A673 (cell line): Measurements from ENCODE around the gene HMX2. TPM values are rescaled to one million over a fixed set of nuclear protein-coding genes. Genes with fewer than 3 reads are reported as not detected.

Experiments
- BruUV-seq: library from RNA; stranded (reverse); fragments of 400-500 nt; replicated peaks from 2 replicates; lab custom pipeline; 2021; lab: Mats Ljungman, UMichigan
- CTCF ChIA-PET: fragments of 300-600 bp; sonication (Branson Sonifier 250); formaldehyde crosslinking; loops from one replicate; lab custom pipeline; 2022; ENCODE audit warnings: antibody characterized with exemption; lab: Charles Lee
- POLR2A ChIA-PET: fragments of 300-600 bp; sonication (Branson Sonifier 250); formaldehyde crosslinking; loops from one replicate; lab custom pipeline; 2022; ENCODE audit warnings: antibody characterized with exemption; ENCODE audit not compliant: low non-redundant PET; lab: Charles Lee
- DNase-seq: peaks from one replicate; pipeline ENCODE4 v3.0.0-alpha.2; 2015; ENCODE audit warnings: low spot score
- H3K27ac ChIP-seq: fragments of 200-600 bp; sonication (generic); 2 replicates; pipeline ENCODE4 v1.5.1; 2016; ENCODE audit warnings: mixed run types, low read depth, mild to moderate bottlenecking, mixed read lengths, antibody characterized with exemption, low read length; ENCODE audit not compliant: poor library complexity, severe bottlenecking
- H3K27me3 ChIP-seq: fragments of 200-600 bp; sonication (generic); replicated peaks from 2 replicates; pipeline ENCODE4 v1.6.1; 2017; ENCODE audit warnings: mixed run types, low read depth, mild to moderate bottlenecking, mixed read lengths, antibody characterized with exemption, low read length; ENCODE audit not compliant: insufficient read depth, poor library complexity
- H3K36me3 ChIP-seq: fragments of 200-600 bp; sonication (generic); 2 replicates; pipeline ENCODE4 v1.6.1; 2016; ENCODE audit warnings: mixed run types, mild to moderate bottlenecking, mixed read lengths, antibody characterized with exemption, low read length; ENCODE audit not compliant: insufficient read depth, poor library complexity, severe bottlenecking
- H3K4me1 ChIP-seq: fragments of 200-600 bp; sonication (generic); 2 replicates; pipeline ENCODE4 v1.6.1; 2017; ENCODE audit warnings: mixed run types, mild to moderate bottlenecking, mixed read lengths, antibody characterized with exemption, low read length; ENCODE audit not compliant: insufficient read depth, poor library complexity, severe bottlenecking
- H3K4me3 ChIP-seq: fragments of 200-600 bp; sonication (generic); 2 replicates; pipeline ENCODE4 v1.5.1; 2016; ENCODE audit warnings: low read depth, mixed run types, mild to moderate bottlenecking, mixed read lengths, low read length; ENCODE audit not compliant: poor library complexity, severe bottlenecking
- H3K9me3 ChIP-seq: fragments of 200-600 bp; sonication (generic); 2 replicates; pipeline ENCODE4 v1.6.1; 2016; ENCODE audit warnings: mixed run types, low read depth, mild to moderate bottlenecking, mixed read lengths, antibody characterized with exemption, low read length; ENCODE audit not compliant: poor library complexity, severe bottlenecking
- EZH2 ChIP-seq: fragments of 200-600 bp; sonication (generic); IDR thresholded peaks from 2 replicates; pipeline ENCODE4 v1.6.1; 2017; ENCODE audit warnings: borderline replicate concordance, low read depth, mild to moderate bottlenecking, mixed read lengths, antibody characterized with exemption, low read length; ENCODE audit not compliant: poor library complexity, severe bottlenecking
- intact Hi-C: fragments of 100-400 bp; cut with micrococcal nuclease; formaldehyde crosslinking; loops from one replicate; pipeline ENCODE4 v1.10.0; 2022; ENCODE audit not compliant: unreplicated experiment
- total RNA-seq: library from RNA; stranded (reverse); gene quantifications from 2 replicates; pipeline ENCODE4 v1.2.3, GENCODE V29; 2021
- TF ChIP-seq, protein P1 (sequence below): fragments of 300-800, 200-600 bp; sonication (generic); conservative IDR thresholded peaks from 2 replicates; pipeline ENCODE4 v1.5.1; 2017; ENCODE audit warnings: low read depth, mild to moderate bottlenecking, antibody characterized with exemption, low read length, moderate library complexity, mixed read lengths

Gene HMX2
- total RNA-seq, 1 experiment from 2014 or later: not detected

DNA sequence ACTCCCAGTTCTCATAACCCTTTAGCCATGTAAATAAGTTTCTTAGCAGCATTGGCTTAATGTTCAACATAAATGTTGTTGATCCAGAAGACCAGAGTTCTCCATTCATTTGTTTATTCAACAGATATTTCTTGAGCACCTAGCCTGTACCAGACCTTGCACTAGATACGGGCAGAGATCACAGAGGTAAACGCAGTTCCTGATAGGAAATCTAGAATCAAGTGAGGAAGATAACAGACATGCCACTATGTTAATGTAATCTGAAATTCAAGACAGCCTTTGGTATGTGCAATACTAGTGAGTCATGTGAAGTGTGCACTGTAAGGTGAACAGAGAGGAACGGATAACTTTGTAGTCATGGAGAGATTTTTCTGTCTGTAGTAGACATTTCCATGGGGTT is 9.3 kb downstream of the HMX2 start:
- CTCF ChIA-PET: no interaction called here
- POLR2A ChIA-PET: no interaction called here
- H3K27ac ChIP-seq: no peak overlapping the region
- H3K27me3 ChIP-seq: no peaks in the 10 kb centered on the region
- intact Hi-C loops: no loop called here
- no peak for DNase-seq
- TF ChIP-seq, protein P1, sequence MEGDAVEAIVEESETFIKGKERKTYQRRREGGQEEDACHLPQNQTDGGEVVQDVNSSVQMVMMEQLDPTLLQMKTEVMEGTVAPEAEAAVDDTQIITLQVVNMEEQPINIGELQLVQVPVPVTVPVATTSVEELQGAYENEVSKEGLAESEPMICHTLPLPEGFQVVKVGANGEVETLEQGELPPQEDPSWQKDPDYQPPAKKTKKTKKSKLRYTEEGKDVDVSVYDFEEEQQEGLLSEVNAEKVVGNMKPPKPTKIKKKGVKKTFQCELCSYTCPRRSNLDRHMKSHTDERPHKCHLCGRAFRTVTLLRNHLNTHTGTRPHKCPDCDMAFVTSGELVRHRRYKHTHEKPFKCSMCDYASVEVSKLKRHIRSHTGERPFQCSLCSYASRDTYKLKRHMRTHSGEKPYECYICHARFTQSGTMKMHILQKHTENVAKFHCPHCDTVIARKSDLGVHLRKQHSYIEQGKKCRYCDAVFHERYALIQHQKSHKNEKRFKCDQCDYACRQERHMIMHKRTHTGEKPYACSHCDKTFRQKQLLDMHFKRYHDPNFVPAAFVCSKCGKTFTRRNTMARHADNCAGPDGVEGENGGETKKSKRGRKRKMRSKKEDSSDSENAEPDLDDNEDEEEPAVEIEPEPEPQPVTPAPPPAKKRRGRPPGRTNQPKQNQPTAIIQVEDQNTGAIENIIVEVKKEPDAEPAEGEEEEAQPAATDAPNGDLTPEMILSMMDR: no peak
- no peak for TF ChIP-seq EZH2
- H3K9me3 ChIP-seq: no peaks in the 10 kb centered on the region
- peaks cover 70% of the 10 kb centered on the region for H3K36me3 ChIP-seq
- no TSS peak for BruUV-seq
- H3K4me1 ChIP-seq: peaks cover 15% of the 10 kb centered on the region
- H3K4me3 ChIP-seq: no peak overlapping the region

DNA sequence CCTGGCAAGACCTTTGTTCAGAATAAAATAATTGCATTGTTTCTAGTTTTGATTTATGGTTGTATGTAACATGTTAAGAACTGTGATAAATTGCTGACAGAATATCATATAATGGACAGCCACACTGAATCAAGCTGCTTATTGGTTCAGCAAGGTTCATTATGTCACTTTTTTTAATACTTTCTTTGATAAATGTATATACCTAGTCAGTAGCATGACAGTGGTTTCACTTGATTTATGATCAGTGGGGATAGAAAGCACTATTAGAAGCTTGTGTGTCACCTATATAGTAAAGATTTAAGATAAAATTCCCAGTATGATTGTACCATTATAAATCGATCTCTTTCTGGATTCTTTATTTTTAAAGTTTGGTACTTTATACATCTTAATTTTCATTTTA is 10.7 kb downstream of the HMX2 start:
- Histone ChIP-seq H3K36me3 (peaks cover 85% of the 10 kb centered on the region), H3K4me3 (no peak overlapping the region), H3K27me3 (no peaks in the 10 kb centered on the region), H3K27ac (no peak overlapping the region), H3K9me3 (no peaks in the 10 kb centered on the region), H3K4me1 (peaks cover 15% of the 10 kb centered on the region)
- ChIA-PET CTCF (no interaction called here), POLR2A (no interaction called here)
- TF ChIP-seq EZH2: no peak
- TF ChIP-seq, protein P1: no peak
- intact Hi-C loops: no loop called here
- no peak for DNase-seq
- BruUV-seq: no TSS peak

DNA sequence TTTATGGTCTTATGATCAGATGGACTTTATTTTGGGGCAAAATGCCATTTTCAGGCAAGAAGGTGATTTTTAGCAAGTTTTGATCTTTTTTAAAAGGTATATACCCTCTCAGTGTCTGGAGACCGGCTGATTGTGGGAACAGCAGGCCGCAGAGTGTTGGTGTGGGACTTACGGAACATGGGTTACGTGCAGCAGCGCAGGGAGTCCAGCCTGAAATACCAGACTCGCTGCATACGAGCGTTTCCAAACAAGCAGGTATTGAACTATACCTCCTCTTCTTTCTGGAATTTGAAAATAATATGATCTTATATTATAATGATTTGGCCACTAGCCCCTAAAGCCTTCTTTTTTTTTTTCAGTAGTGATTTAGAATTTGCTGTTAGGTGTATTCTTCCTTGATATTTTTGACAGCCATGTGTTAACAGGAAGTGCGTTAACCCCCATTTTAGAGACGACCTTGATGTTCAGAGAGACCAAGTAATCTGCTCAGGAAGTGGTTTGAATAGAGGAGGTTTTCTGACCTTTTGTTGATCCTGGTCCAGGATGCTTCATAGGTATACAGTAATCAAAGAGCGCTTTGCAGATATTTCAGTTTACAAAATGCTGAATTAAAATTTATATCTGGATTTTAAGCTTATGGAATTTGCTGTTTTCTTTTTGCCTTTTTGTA is 12.5 kb downstream of the HMX2 start:
- no peak for TF ChIP-seq EZH2
- TF ChIP-seq, protein P1: no peak
- Histone ChIP-seq H3K36me3 (peaks cover 100% of the 10 kb centered on the region), H3K27me3 (no peaks in the 10 kb centered on the region), H3K4me1 (peaks cover 15% of the 10 kb centered on the region), H3K4me3 (no peak overlapping the region), H3K27ac (no peak overlapping the region), H3K9me3 (no peaks in the 10 kb centered on the region)
- ChIA-PET POLR2A (no interaction called here), CTCF (no interaction called here)
- no TSS peak for BruUV-seq
- no peak for DNase-seq
- intact Hi-C loops: no loop called here
